Psoas muscle (tissue), 8 donors: ENCODE data around the gene ILF3. TPM values are rescaled to one million over a fixed set of nuclear protein-coding genes. Genes with fewer than 3 reads are reported as not detected.

Source experiments
- ATAC-seq, 4 donors: fragments of 200-7000 bp; cut with Tn5 transposase; one replicate each; pipeline ENCODE4 v1.9.1; 2020; ENCODE audit warnings: moderate library complexity in 3 of 4, mild to moderate bottlenecking in 2 of 4
- DNase-seq, 2 donors: peaks; one replicate each; pipeline ENCODE4 v3.0.0-alpha.2; 2020
- H3K27ac ChIP-seq: fragments of 200-600 bp; one replicate; pipeline ENCODE4 v1.8.0; 2022
- H3K27me3 ChIP-seq, 3 donors: fragments of 200-600 bp in 1 of 3; one replicate each; pipeline versions ENCODE4 v1.6.1 to v1.8.0; 2013 to 2022; ENCODE audit warnings: low read length in 2 of 3, mild to moderate bottlenecking in 2 of 3, moderate library complexity in 1 of 3; ENCODE audit not compliant: insufficient read depth in 3 of 3
- H3K36me3 ChIP-seq, 2 donors: fragments of 200-600 bp in 1 of 2; one replicate each; pipeline versions ENCODE4 v1.6.1 to v1.8.0; 2013 to 2022; ENCODE audit warnings: low read depth in 1 of 2, mild to moderate bottlenecking in 1 of 2, moderate library complexity in 1 of 2; ENCODE audit not compliant: insufficient read depth in 1 of 2
- H3K4me1 ChIP-seq: fragments of 200-600 bp; one replicate; pipeline ENCODE4 v1.8.0; 2022
- H3K4me3 ChIP-seq: fragments of 200-600 bp; one replicate; pipeline ENCODE4 v1.8.0; 2022; ENCODE audit warnings: mild to moderate bottlenecking
- H3K9me3 ChIP-seq: fragments of 200-600 bp; one replicate; pipeline ENCODE4 v1.8.0; 2022
- WGBS, 3 donors: extraction: QIAGEN DNeasy Blood & Tissue Kit; methylation state at CpG; one replicate each; pipeline versions ENCODE4 v1.1.6 to v1.1.7; 2013; 5-methylcytosine and 5-hydroxymethylcytosine counted together
- intact Hi-C, 2 donors: fragments of 100-400 bp; cut with DNase I; formaldehyde crosslinking; loops; one replicate each; pipeline versions ENCODE4 v1.11.0 to v1.14.2; 2022
- polyA plus RNA-seq, 3 donors: library from polyadenylated mRNA; stranded (reverse); fragments of 200-250 nt; gene quantifications; one replicate each; pipeline ENCODE4 v1.2.3, GENCODE V29; 2013
- total RNA-seq, 4 donors: library from RNA; stranded (reverse); fragmentation: NEBNext Ultra II Directional in 2 of 4; extraction: Animal tissue kit (Norgen Biotek cat#: 25700) in 2 of 4; gene quantifications; one replicate each; pipeline versions ENCODE4 v1.2.1 to v1.2.4, GENCODE V29; 2021 to 2023
- TF ChIP-seq, protein P1 (sequence below): fragments of 200-600 bp; IDR thresholded peaks from one replicate; pipeline ENCODE4 v1.8.0; 2022; ENCODE audit warnings: antibody characterized with exemption
- donor health status: healthy with polysubstance abuse.
- donor health status: DM: no; HTN: no; CAD: no; lungs with moderate emphysema.
- donor health status: Bipolar disorder and iron deficiency.
- donor health status: healthy.
- donor health status: DM: yes; HTN: yes; CAD: no.
- donor health status: DM: no; HTN: no; CAD: no.
- donor health status: DM: no; HTN: no; CAD: no.
- donor health status: DM: yes; HTN: yes; CAD: no.

The ILF3 gene
- total and polyA plus RNA-seq, 7 donors: 70.6 to 189 (median 148) TPM

DNA sequence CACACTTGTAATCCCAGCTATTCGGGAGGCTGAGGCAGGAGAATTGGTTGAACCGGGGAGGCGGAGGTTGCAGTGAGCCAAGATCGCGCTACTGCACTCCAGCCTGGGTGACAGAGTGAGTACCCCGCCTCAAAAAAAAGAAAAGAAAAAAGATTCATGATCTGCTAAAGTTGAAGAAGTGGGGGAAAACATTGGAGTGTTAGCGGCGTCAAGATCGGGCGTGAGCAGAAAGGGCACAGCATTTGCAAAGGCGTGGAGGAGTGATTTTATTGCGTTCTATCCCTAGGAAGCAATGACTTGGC is 62.9 kb downstream of the ILF3 start:
- Histone ChIP-seq H3K27me3 (no peaks in the 10 kb centered on the region), H3K36me3 (peaks cover 0 to 22% of the 10 kb centered on the region in 2 donors), H3K4me3 (peak overlapping the region; percentile 43), H3K9me3 (no peaks in the 10 kb centered on the region), H3K4me1 (peaks cover 27% of the 10 kb centered on the region), H3K27ac (no peak overlapping the region)
- 20 to 26% (median 21%) methylated on average over 12 of the region's 12 CpGs for WGBS, 3 donors
- TF ChIP-seq, protein P1, sequence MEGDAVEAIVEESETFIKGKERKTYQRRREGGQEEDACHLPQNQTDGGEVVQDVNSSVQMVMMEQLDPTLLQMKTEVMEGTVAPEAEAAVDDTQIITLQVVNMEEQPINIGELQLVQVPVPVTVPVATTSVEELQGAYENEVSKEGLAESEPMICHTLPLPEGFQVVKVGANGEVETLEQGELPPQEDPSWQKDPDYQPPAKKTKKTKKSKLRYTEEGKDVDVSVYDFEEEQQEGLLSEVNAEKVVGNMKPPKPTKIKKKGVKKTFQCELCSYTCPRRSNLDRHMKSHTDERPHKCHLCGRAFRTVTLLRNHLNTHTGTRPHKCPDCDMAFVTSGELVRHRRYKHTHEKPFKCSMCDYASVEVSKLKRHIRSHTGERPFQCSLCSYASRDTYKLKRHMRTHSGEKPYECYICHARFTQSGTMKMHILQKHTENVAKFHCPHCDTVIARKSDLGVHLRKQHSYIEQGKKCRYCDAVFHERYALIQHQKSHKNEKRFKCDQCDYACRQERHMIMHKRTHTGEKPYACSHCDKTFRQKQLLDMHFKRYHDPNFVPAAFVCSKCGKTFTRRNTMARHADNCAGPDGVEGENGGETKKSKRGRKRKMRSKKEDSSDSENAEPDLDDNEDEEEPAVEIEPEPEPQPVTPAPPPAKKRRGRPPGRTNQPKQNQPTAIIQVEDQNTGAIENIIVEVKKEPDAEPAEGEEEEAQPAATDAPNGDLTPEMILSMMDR: no peak
- intact Hi-C loops: loop anchor here (2.0 to 5.0 kb wide), 3 partner anchors 50 to 148 kb away; no protein-coding TSS in a partner anchor
- ATAC-seq (no peak), DNase-seq (no peak)

DNA sequence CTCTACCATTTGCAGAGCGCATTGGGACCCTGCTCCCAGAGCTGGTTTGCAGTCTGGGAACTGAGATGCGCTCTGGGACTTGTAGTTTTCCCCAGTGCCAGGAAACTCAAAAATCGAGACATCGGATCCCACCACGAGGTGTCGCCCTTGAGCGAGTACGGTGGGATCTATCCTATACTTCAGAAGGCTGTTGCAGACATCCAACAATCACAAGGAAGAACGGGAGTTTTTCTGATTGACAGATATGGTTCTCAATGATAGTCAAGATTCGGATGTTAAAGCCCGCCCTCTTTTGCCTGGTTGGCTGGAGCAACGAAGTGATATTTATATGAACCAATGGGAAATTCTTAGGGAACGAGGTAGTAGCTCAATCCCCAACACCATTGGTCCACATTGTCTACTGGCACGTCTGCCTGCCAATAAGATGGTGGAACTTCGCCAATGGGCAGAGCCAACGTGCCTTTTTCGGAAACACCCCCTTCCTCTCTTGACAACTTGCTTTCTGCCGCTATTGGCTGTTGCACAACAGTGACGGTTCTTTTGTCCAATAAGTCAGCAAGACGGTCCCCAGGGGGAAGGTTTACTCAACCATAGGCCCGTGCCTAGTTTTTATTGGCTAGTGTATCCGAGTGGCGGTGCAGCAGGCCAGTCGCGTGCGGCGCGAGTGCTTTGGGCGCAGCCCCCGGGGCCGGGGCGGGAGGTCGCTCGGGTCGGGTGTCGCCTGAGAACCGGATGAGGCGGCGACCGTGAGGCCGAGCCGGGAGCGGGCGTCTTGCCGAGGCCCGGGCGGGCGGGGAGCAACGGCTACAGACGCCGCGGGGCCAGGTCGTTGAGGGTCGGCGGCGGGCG is 63.4 kb downstream of the ILF3 start, which contains the start of gene DNM2:
DNM2 (plus strand) TSS at position 724 of the 849 bp plus-strand sequence. CDS start 164 bp downstream, outside the sequence.
- WGBS, 3 donors: 0 to 1% (median 0%) methylated on average over 55 to 57 of the region's 57 CpGs
- peak within 1 kb of the TSS; percentile 95 for H3K4me3 ChIP-seq
- peak; percentile 90 to 94 (median 92) for ATAC-seq

DNA sequence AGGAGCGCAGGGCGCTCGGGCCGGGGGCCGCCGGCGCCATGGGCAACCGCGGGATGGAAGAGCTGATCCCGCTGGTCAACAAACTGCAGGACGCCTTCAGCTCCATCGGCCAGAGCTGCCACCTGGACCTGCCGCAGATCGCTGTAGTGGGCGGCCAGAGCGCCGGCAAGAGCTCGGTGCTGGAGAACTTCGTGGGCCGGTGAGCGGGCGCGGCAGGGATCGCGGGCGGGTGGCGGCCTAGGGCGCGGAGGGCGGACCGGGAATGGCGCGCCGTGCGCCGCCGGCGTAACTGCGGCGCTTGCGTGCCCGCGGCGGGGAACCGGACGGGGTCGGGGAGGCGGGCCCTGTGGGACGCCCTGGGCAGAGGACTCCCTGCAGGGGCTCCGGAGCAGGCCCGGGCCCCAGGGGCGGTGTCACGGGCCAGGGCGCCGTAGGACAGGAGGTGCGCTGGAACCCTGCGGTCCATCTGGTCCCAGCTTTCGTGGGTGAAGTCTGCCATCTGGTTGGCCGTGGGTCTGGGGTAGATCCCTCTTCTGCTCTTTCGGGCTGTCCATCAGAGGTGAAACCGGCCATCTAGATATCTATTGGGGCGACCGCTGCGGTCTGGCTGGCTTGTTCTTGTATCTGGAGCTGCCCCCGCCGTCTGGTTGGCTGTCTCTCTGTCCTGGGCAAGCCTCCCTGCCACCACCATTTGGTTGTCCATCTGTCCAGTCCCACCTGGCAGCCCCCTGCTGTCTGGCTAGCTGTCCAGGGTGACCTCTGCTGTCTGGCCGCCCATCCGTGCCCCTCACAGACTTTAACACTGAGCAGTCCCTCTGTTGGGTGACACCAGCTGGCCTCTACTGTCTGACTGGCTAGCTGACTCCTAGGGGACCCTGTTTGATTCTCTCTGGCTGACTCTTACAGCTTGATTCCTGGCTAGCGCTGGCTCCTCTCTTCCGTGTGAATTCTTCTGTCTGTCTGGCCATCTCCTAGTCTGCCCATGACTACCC is 64.4 kb downstream of the ILF3 start:
- 0 to 1% (median 1%) methylated on average over 42 to 70 of the region's 70 CpGs for WGBS, 3 donors
- Histone ChIP-seq H3K36me3 (peaks cover 0 to 9% of the 10 kb centered on the region in 2 donors), H3K27me3 (no peaks in the 10 kb centered on the region), H3K4me3 (peak overlapping the region; percentile 95), H3K9me3 (no peaks in the 10 kb centered on the region), H3K4me1 (peaks cover 27% of the 10 kb centered on the region), H3K27ac (peak overlapping the region; percentile 96)
- DNase-seq (peak; percentile 55 to 77), ATAC-seq (peak; percentile 24 to 52 (median 39))
- intact Hi-C loops: loop anchor here (5.0 kb wide), 2 partner anchors 49 to 54 kb away; no protein-coding TSS in a partner anchor
- TF ChIP-seq, protein P1: no peak

More for the DNA sequence above, 63.4 kb downstream of the ILF3 start, which contains the start of gene DNM2:
- peaks cover 27% of the 10 kb centered on the region for H3K4me1 ChIP-seq
- peak within 1 kb of the TSS; percentile 96 for H3K27ac ChIP-seq
- TF ChIP-seq, protein P1: peak; percentile 78
- intact Hi-C loops: loop anchor here (2.0 to 5.0 kb wide), 3 partner anchors 50 to 147 kb away; no protein-coding TSS in a partner anchor
- DNase-seq: peak; percentile 98 to 99
- peaks cover 0 to 18% of the 10 kb centered on the region in 2 donors for H3K36me3 ChIP-seq
- H3K27me3 ChIP-seq: no peaks in the 10 kb centered on the region
- H3K9me3 ChIP-seq: no peaks in the 10 kb centered on the region

DNA sequence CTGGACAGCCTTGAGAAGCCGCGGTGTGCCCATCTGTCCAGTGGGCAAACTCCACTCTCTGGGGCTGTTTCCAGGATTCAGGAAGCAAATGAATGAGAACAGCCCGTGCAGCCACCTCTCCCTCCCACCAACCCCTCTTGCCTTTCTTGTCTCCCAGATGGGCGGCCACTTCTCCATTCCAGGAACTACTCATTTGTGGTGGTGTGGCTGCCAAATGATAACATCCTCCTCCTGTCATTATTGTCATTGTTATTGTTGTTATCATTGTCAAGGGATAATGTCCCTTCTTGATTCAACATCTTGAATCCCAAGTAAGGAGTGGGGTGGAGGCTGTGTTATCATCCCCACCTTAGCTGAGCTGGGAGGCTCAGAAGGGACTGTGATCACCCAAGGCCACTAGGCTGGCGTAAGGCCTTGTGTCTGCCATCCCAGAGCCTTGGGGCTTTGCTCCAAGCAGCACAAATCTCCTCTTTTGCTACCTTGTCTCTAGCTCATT is 65.4 kb downstream of the ILF3 start:
- peak overlapping the region; percentile 96 for H3K27ac ChIP-seq
- no peak for DNase-seq

More for the DNA sequence above, 65.4 kb downstream of the ILF3 start:
- TF ChIP-seq, protein P1: no peak
- Histone ChIP-seq H3K27me3 (no peaks in the 10 kb centered on the region), H3K4me3 (peak overlapping the region; percentile 95), H3K36me3 (peaks cover 0 to 1% of the 10 kb centered on the region in 2 donors), H3K9me3 (no peaks in the 10 kb centered on the region), H3K4me1 (peaks cover 30% of the 10 kb centered on the region)
- no peak for ATAC-seq
- WGBS, 3 donors: 41 to 45% (median 43%) methylated on average over 5 of the region's 5 CpGs
- intact Hi-C loops: loop anchor here (5.0 kb wide), 2 partner anchors 48 to 53 kb away; no protein-coding TSS in a partner anchor
